AG04449 (cell line): ENCODE results near the gene CD151.

Experiments
- CTCF ChIA-PET: fragments of 350-600 bp; formaldehyde crosslinking; extraction: SDS; loops from one replicate; lab custom pipeline; 2021; ENCODE audit warnings: antibody characterized with exemption; lab: Yijun Ruan, JAX
- POLR2A ChIA-PET: fragments of 400-600, 350-600 bp; formaldehyde crosslinking; extraction: SDS; loops from one replicate; lab custom pipeline; 2020; ENCODE audit warnings: antibody characterized with exemption, inconsistent platforms; lab: Yijun Ruan, JAX
- DNase-seq: peaks from one replicate; pipeline ENCODE4 v3.0.0-alpha.2; 2010; ENCODE audit warnings: low read depth, low spot score
- H3K4me3 ChIP-seq: 2 replicates; pipeline ENCODE4 v1.5.1; 2011; ENCODE audit warnings: low read depth, mild to moderate bottlenecking, control low read depth, low read length
- CTCF ChIP-seq: IDR thresholded peaks from one replicate; pipeline ENCODE4 v1.5.1; 2011; ENCODE audit warnings: mild to moderate bottlenecking, moderate library complexity, low read length, control low read depth, inconsistent platforms; ENCODE audit not compliant: insufficient read depth; ENCODE audit errors: missing control alignments

CD151 gene

GRCh38 chr11:877565-877964 is 44.8 kb downstream of the CD151 start:
- no peak overlapping the region for H3K4me3 ChIP-seq
- DNase-seq: no peak
- TF ChIP-seq CTCF: no peak
- ChIA-PET POLR2A (no interaction called here), CTCF (interaction anchor here (0.6 to 1.6 kb wide), 3 partner anchors 9 to 322 kb away, joined by 3 to 7 read pairs (median 5); no protein-coding TSS in a partner anchor)

GRCh38 chr11:880447-880846 is 47.7 kb downstream of the CD151 start:
- POLR2A ChIA-PET: no interaction called here

GRCh38 chr11:882596-882995 is 49.8 kb downstream of the CD151 start:
- CTCF ChIA-PET: no interaction called here
- DNase-seq: peak; percentile 4
- POLR2A ChIA-PET: no interaction called here
- TF ChIP-seq CTCF: no peak
- H3K4me3 ChIP-seq: no peak overlapping the region

More at GRCh38 chr11:880447-880846, 47.7 kb downstream of the CD151 start:
- CTCF ChIA-PET: no interaction called here
- no peak for DNase-seq
- TF ChIP-seq CTCF: no peak
- H3K4me3 ChIP-seq: no peak overlapping the region

GRCh38 chr11:883527-883926 is 50.8 kb downstream of the CD151 start:
- TF ChIP-seq CTCF: no peak
- CTCF ChIA-PET: no interaction called here
- POLR2A ChIA-PET: no interaction called here
- DNase-seq: no peak
- no peak overlapping the region for H3K4me3 ChIP-seq

GRCh38 chr11:884578-885070 is 51.9 kb downstream of the CD151 start:
- POLR2A ChIA-PET: no interaction called here
- no peak overlapping the region for H3K4me3 ChIP-seq
- no peak for TF ChIP-seq CTCF
- no peak for DNase-seq
- CTCF ChIA-PET: interaction anchor here (0.6 kb wide), 1 partner anchor 41 kb away, joined by 4 read pairs; no protein-coding TSS in a partner anchor

- DNase-seq: no peak
- CTCF ChIA-PET: interaction anchor here (1.3 to 1.6 kb wide), 2 partner anchors 9 to 11 kb away, joined by 7 read pairs; no protein-coding TSS in a partner anchor
- no peak overlapping the region for H3K4me3 ChIP-seq
- POLR2A ChIA-PET: no interaction called here
- no peak for TF ChIP-seq CTCF
These were observed 53.8 kb downstream of the CD151 start for GRCh38 chr11:886568-886967.
